Activated T-helper 1 cell treated with anti-CD3 and anti-CD28 coated beads, Interleukin-12 subunit alpha, Interleukin-12 subunit beta, Interleukin-2, Interleukin-4 antibody, amounts not matched to agents 30 ng/mL and 10 ng/mL and 1 ng/mL, durations not matched to agents 14 hours and 24 hours and 36 hours (primary cell): ENCODE data around the gene P2RX1. TPM values are rescaled to one million over a fixed set of nuclear protein-coding genes. Genes with fewer than 3 reads are reported as not detected.
A peak's percentile ranks its signal among the peaks of the same experiment; 100 is the strongest.

Experiments used
- DNase-seq: peaks from one replicate; pipeline ENCODE4 v3.0.0; 2021; ENCODE audit warnings: low spot score
- H3K27ac Mint-ChIP-seq: one replicate; pipeline ENCODE4 v1.8.0; 2021; ENCODE audit warnings: mild to moderate bottlenecking, mixed read lengths
- H3K27me3 Mint-ChIP-seq: one replicate; pipeline ENCODE4 v1.8.0; 2022; ENCODE audit warnings: mild to moderate bottlenecking, moderate library complexity, mixed read lengths; ENCODE audit not compliant: insufficient read depth
- H3K36me3 Mint-ChIP-seq: one replicate; pipeline ENCODE4 v1.8.0; 2021; ENCODE audit warnings: low read depth, mixed read lengths
- H3K4me1 Mint-ChIP-seq: one replicate; pipeline ENCODE4 v1.8.0; 2021; ENCODE audit warnings: low read depth, mixed read lengths
- H3K4me3 Mint-ChIP-seq: one replicate; pipeline ENCODE4 v1.8.0; 2021; ENCODE audit warnings: mild to moderate bottlenecking, moderate library complexity, mixed read lengths
- H3K9me3 Mint-ChIP-seq: one replicate; pipeline ENCODE4 v1.8.0; 2021; ENCODE audit warnings: mixed read lengths
- intact Hi-C: fragments of 100-400 bp; cut with micrococcal nuclease; formaldehyde crosslinking; loops from one replicate; pipeline ENCODE4 v1.15.1; 2024
- total RNA-seq: library from RNA; stranded (reverse); gene quantifications from 2 replicates; pipeline ENCODE4 v1.2.3, GENCODE V29; 2022

The P2RX1 gene
- total RNA-seq, 1 donor from 2014 or later, result 0.13 TPM

- H3K9me3 Mint-ChIP-seq, result no peaks in the 10 kb centered on the region
- H3K4me3 Mint-ChIP-seq, result no peak overlapping the region
- H3K27ac Mint-ChIP-seq, result no peak overlapping the region
- no peaks in the 10 kb centered on the region for H3K36me3 Mint-ChIP-seq
- DNase-seq, result no peak
- no peaks in the 10 kb centered on the region for H3K4me1 Mint-ChIP-seq
- intact Hi-C loops, result no loop called here
- H3K27me3 Mint-ChIP-seq, result peaks cover 11% of the 10 kb centered on the region
Observed at GRCh38 chr17:3903051-3903825, 13.0 kb downstream of the P2RX1 start.

GRCh38 chr17:3900646-3901045 is 15.6 kb downstream of the P2RX1 start:
- Mint-ChIP-seq H3K27ac (no peak overlapping the region), H3K4me3 (no peak overlapping the region), H3K9me3 (no peaks in the 10 kb centered on the region), H3K4me1 (no peaks in the 10 kb centered on the region), H3K36me3 (no peaks in the 10 kb centered on the region), H3K27me3 (peaks cover 4% of the 10 kb centered on the region)
- DNase-seq, result no peak
- intact Hi-C loops, result no loop called here

- intact Hi-C loops, result loop anchor here (10.0 kb wide), 1 partner anchor 1067 kb away; the partner anchor contains the start of gene SPAG7
- H3K27me3 Mint-ChIP-seq, result peaks cover 4% of the 10 kb centered on the region
Observed at GRCh38 chr17:3897731-3898130, 18.5 kb downstream of the P2RX1 start.

GRCh38 chr17:3896968-3897235 is 19.4 kb downstream of the P2RX1 start:
- intact Hi-C loops, result loop anchor here (10.0 kb wide), 1 partner anchor 1068 kb away; the partner anchor contains the start of gene SPAG7
- Mint-ChIP-seq H3K4me3 (no peak overlapping the region), H3K4me1 (peaks cover 14% of the 10 kb centered on the region), H3K27me3 (peaks cover 4% of the 10 kb centered on the region), H3K27ac (no peak overlapping the region), H3K9me3 (no peaks in the 10 kb centered on the region), H3K36me3 (no peaks in the 10 kb centered on the region)
- no peak for DNase-seq

More at GRCh38 chr17:3897731-3898130, 18.5 kb downstream of the P2RX1 start:
- no peaks in the 10 kb centered on the region for H3K9me3 Mint-ChIP-seq
- no peaks in the 10 kb centered on the region for H3K36me3 Mint-ChIP-seq
- H3K4me3 Mint-ChIP-seq, result no peak overlapping the region
- no peak overlapping the region for H3K27ac Mint-ChIP-seq
- no peak for DNase-seq
- H3K4me1 Mint-ChIP-seq, result peaks cover 11% of the 10 kb centered on the region

- intact Hi-C loops, result loop anchor here (10.0 kb wide), 1 partner anchor 1068 kb away; the partner anchor contains the start of gene SPAG7
- Mint-ChIP-seq H3K4me3 (no peak overlapping the region), H3K36me3 (no peaks in the 10 kb centered on the region), H3K9me3 (no peaks in the 10 kb centered on the region), H3K27me3 (peaks cover 3% of the 10 kb centered on the region), H3K27ac (no peak overlapping the region), H3K4me1 (peaks cover 19% of the 10 kb centered on the region)
- DNase-seq, result no peak
Observed at GRCh38 chr17:3896108-3896967, 19.9 kb downstream of the P2RX1 start.

- Mint-ChIP-seq H3K27me3 (no peaks in the 10 kb centered on the region), H3K4me1 (peaks cover 27% of the 10 kb centered on the region), H3K4me3 (no peak overlapping the region), H3K27ac (no peak overlapping the region), H3K36me3 (no peaks in the 10 kb centered on the region), H3K9me3 (no peaks in the 10 kb centered on the region)
- intact Hi-C loops, result loop anchor here (10.0 kb wide), 1 partner anchor 1069 kb away; the partner anchor contains the start of gene SPAG7
- DNase-seq, result no peak
Observed at GRCh38 chr17:3895354-3895753, 20.9 kb downstream of the P2RX1 start.

GRCh38 chr17:3894911-3895343 is 21.3 kb downstream of the P2RX1 start:
- no peak overlapping the region for H3K27ac Mint-ChIP-seq
- no peaks in the 10 kb centered on the region for H3K9me3 Mint-ChIP-seq
- no peak overlapping the region for H3K4me3 Mint-ChIP-seq
- no peak for DNase-seq
- no peaks in the 10 kb centered on the region for H3K36me3 Mint-ChIP-seq
- no peaks in the 10 kb centered on the region for H3K27me3 Mint-ChIP-seq
- H3K4me1 Mint-ChIP-seq, result peaks cover 30% of the 10 kb centered on the region
- intact Hi-C loops, result loop anchor here (5.0 to 10.0 kb wide), 4 partner anchors 173 to 1070 kb away; partner anchors contain the start of genes ANKFY1, EMC6, HASPIN and SPAG7

GRCh38 chr17:3894188-3894587 is 22.1 kb downstream of the P2RX1 start:
- Mint-ChIP-seq H3K9me3 (no peaks in the 10 kb centered on the region), H3K4me3 (peak overlapping the region; percentile 82), H3K4me1 (peaks cover 30% of the 10 kb centered on the region), H3K27ac (peak overlapping the region; percentile 86), H3K27me3 (no peaks in the 10 kb centered on the region), H3K36me3 (no peaks in the 10 kb centered on the region)
- intact Hi-C loops, result loop anchor here (5.0 to 10.0 kb wide), 4 partner anchors 172 to 1071 kb away; partner anchors contain the start of genes ANKFY1, EMC6, HASPIN and SPAG7
- DNase-seq, result no peak

GRCh38 chr17:3893720-3894116 is 22.5 kb downstream of the P2RX1 start:
- Mint-ChIP-seq H3K9me3 (no peaks in the 10 kb centered on the region), H3K27me3 (no peaks in the 10 kb centered on the region), H3K36me3 (no peaks in the 10 kb centered on the region), H3K4me3 (peak overlapping the region; percentile 82), H3K4me1 (peaks cover 30% of the 10 kb centered on the region), H3K27ac (peak overlapping the region; percentile 86)
- DNase-seq, result no peak
- intact Hi-C loops, result loop anchor here (1.0 to 10.0 kb wide), 8 partner anchors 18 to 1071 kb away; partner anchors contain the start of genes ANKFY1, ATP2A3, CTNS and EMC6

- peaks cover 30% of the 10 kb centered on the region for H3K4me1 Mint-ChIP-seq
- H3K4me3 Mint-ChIP-seq, result peak within 1 kb of the TSS; percentile 82
Observed at GRCh38 chr17:3893003-3893719, 23.1 kb downstream of the P2RX1 start, which contains the start of gene CAMKK1. TSS of gene CAMKK1 (minus strand) at chr17:3893053. CDS start at chr17:3885687, 7,366 bp downstream.

GRCh38 chr17:3892095-3892998 is 23.9 kb downstream of the P2RX1 start:
- peak; percentile 74 for DNase-seq
- Mint-ChIP-seq H3K4me3 (peak overlapping the region; percentile 82), H3K27ac (peak overlapping the region; percentile 58), H3K9me3 (no peaks in the 10 kb centered on the region), H3K4me1 (peaks cover 31% of the 10 kb centered on the region), H3K36me3 (no peaks in the 10 kb centered on the region), H3K27me3 (no peaks in the 10 kb centered on the region)
- intact Hi-C loops, result loop anchor here (5.0 to 10.0 kb wide), 4 partner anchors 170 to 1072 kb away; partner anchors contain the start of genes ANKFY1, EMC6, HASPIN and SPAG7

More at GRCh38 chr17:3893003-3893719, 23.1 kb downstream of the P2RX1 start, which contains the start of gene CAMKK1:
- peak within 1 kb of the TSS; percentile 86 for H3K27ac Mint-ChIP-seq
- DNase-seq, result peak; percentile 90
- H3K36me3 Mint-ChIP-seq, result no peaks in the 10 kb centered on the region
- H3K9me3 Mint-ChIP-seq, result no peaks in the 10 kb centered on the region
- intact Hi-C loops, result loop anchor here (1.0 to 10.0 kb wide), 8 partner anchors 18 to 1072 kb away; partner anchors contain the start of genes ANKFY1, ATP2A3, CTNS and EMC6
- no peaks in the 10 kb centered on the region for H3K27me3 Mint-ChIP-seq
